D721Med (cell line): ENCODE data around the gene CDX2.

Experiments
- DNase-seq: peaks from one replicate; pipeline ENCODE4 v3.0.0; 2011; ENCODE audit warnings: low spot score; ENCODE audit not compliant: insufficient read length
- FAIRE-seq: peaks from 2 replicates; lab custom pipeline; 2011; peaks lifted over from hg19 to GRCh38; lab: Jason Lieb, UNC
- TF ChIP-seq, protein P1 (sequence below): IDR thresholded peaks from 2 replicates; pipeline ENCODE4 v1.5.1; 2012; ENCODE audit warnings: mild to moderate bottlenecking, control low read depth; ENCODE audit not compliant: insufficient read depth; ENCODE audit errors: missing control alignments

The CDX2 gene

GRCh38 chr13:27921421-27921960 lies 47.6 kb downstream of the CDX2 start:
- DNase-seq (no peak), FAIRE-seq (no peak)
- TF ChIP-seq, protein P1, sequence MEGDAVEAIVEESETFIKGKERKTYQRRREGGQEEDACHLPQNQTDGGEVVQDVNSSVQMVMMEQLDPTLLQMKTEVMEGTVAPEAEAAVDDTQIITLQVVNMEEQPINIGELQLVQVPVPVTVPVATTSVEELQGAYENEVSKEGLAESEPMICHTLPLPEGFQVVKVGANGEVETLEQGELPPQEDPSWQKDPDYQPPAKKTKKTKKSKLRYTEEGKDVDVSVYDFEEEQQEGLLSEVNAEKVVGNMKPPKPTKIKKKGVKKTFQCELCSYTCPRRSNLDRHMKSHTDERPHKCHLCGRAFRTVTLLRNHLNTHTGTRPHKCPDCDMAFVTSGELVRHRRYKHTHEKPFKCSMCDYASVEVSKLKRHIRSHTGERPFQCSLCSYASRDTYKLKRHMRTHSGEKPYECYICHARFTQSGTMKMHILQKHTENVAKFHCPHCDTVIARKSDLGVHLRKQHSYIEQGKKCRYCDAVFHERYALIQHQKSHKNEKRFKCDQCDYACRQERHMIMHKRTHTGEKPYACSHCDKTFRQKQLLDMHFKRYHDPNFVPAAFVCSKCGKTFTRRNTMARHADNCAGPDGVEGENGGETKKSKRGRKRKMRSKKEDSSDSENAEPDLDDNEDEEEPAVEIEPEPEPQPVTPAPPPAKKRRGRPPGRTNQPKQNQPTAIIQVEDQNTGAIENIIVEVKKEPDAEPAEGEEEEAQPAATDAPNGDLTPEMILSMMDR: no peak

DNA sequence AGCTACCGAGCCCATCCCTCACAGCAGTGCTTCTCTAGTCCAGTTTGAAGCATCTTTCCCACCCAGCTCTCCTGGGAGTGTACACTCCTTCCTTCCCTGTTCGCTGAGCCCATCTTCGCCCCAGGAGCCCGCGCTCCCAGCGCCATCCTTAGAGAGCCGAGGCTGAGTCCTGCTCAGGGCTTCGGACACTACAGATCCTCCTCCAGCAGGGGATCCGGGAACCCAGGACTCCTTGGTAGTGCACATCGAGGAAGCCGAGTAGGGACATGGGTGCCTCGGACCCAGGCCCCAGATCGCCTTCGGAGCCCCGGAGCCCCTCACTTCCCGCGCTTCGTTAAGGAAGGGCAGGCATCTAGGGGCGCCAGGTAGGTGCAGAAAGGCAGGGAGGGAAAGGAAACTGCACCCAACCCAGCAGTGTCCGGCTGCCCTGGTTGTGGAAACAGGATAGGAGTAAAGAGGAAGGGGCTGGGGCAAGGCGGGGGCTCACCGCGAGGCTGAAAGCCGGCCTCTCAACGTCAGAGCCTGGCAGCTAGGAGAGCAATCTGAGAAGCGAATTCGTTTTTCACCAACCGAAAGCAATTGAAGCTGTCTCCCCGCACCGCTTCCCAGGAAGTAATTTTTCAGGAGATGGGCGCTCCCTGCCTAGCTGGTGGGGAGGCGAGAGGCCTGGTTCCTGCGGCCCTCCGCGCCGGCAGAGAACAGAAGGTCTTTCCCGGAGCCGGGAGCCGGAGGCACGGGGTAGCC lies 48.3 kb downstream of the CDX2 start:
- FAIRE-seq (no peak), DNase-seq (no peak)
- TF ChIP-seq, protein P1: no peak

DNA sequence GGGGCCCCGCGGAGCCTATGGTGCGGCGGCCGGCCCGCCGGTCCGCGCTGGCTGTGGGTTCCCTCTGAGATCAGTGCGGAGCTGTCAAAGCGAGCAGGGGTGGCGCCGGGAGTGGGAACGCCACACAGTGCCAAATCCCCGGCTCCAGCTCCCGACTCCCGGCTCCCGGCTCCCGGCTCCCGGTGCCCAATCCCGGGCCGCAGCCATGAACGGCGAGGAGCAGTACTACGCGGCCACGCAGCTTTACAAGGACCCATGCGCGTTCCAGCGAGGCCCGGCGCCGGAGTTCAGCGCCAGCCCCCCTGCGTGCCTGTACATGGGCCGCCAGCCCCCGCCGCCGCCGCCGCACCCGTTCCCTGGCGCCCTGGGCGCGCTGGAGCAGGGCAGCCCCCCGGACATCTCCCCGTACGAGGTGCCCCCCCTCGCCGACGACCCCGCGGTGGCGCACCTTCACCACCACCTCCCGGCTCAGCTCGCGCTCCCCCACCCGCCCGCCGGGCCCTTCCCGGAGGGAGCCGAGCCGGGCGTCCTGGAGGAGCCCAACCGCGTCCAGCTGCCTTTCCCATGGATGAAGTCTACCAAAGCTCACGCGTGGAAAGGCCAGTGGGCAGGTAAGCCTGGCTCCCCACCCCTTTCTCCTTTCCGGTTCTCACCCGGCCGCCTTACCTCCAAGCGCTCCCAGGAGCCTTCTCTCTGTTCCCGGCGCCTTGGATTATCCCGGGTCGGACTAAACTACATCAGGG lies 49.0 kb downstream of the CDX2 start, which contains the start of gene PDX1:
TSS of gene PDX1 (plus strand) at position 67 of the 743 bp plus-strand sequence. CDS start at position 206, 139 bp downstream.
- DNase-seq: no peak
- no peak for FAIRE-seq
- TF ChIP-seq, protein P1: no peak

DNA sequence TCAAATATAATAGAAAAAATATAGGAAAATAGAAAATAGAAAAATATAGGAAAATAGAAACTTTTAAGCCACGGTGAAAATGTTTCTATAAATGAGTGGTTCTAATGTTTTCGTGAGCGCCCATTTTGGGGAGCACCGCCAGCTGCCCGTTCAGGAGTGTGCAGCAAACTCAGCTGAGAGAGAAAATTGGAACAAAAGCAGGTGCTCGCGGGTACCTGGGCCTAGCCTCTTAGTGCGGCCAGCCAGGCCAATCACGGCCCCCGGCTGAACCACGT lies 49.5 kb downstream of the CDX2 start:
- no peak for FAIRE-seq
- TF ChIP-seq, protein P1: no peak
- no peak for DNase-seq

DNA sequence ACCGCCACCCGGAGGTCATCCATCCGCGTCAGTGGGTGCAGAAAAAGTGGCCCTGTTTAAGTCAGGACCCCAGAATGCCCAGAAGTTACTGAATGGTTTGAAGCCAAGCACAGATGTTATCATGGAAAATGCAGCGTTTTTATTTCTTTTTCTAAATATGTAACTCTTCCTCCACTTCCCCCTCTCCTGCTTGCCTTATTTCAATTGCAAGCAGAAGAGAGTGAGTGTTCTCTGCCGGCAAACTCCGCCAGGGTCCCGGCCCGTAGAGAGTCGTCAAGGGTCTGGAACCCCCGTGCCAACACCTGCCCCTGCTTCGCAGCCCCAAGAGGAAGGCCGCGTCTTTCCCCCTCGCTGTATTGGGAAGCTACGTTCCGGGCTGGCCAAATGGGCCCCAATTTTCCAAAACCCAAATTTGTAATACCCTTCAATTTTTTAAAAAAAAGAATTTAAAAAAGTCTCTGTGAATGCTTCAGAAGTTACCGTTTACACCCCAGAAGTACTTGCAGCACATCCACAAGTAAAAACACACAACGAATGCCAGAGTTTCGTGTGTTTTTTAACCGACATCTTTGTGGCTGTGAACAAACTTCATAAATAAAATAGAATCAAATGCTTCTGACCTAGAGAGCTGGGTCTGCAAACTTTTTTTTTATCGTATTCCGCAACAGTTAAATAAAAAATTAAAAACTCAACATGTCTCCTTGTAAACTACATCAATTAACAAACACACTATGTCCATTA lies 50.0 kb downstream of the CDX2 start:
- TF ChIP-seq, protein P1: no peak
- DNase-seq: no peak
- FAIRE-seq: no peak

GRCh38 chr13:27918041-27918917 lies 50.8 kb downstream of the CDX2 start:
- TF ChIP-seq, protein P1: no peak
- DNase-seq (no peak), FAIRE-seq (no peak)
